GM12878 (cell line): ENCODE results near the gene PTPN20. TPM values are rescaled to one million over a fixed set of nuclear protein-coding genes. Genes with fewer than 3 reads are reported as not detected.

Experiments
- ATAC-seq: fragments of 200-7000 bp; cut with Tn5 transposase; 3 replicates; pipeline ENCODE4 v1.9.1; 2020; ENCODE audit warnings: mild to moderate bottlenecking, moderate library complexity
- BruUV-seq: library from RNA; stranded (reverse); fragments of 400-500 nt; replicated peaks from 2 replicates; lab custom pipeline; 2021; lab: Mats Ljungman, UMichigan
- CTCF ChIA-PET: fragments of 300-600 bp; sonication (Branson Sonifier 250); formaldehyde crosslinking; extraction: SDS; loops from one replicate; lab custom pipeline; 2021; ENCODE audit warnings: inconsistent platforms; lab: Yijun Ruan, JAX
- POLR2A ChIA-PET: fragments of 350-600 bp; formaldehyde crosslinking; extraction: SDS; loops from one replicate; lab custom pipeline; 2021; ENCODE audit warnings: inconsistent platforms; lab: Charles Lee
- RAD21 ChIA-PET: fragments of 300-600 bp; sonication (Branson Sonifier 250); formaldehyde crosslinking; loops from one replicate; lab custom pipeline; 2023; ENCODE audit warnings: antibody characterized with exemption; ENCODE audit not compliant: unreplicated experiment; lab: Charles Lee
- SMC1A ChIA-PET: fragments of 300-600 bp; sonication (Branson Sonifier 250); formaldehyde crosslinking; loops from one replicate; lab custom pipeline; 2023; ENCODE audit not compliant: unreplicated experiment, uncharacterized antibody; lab: Charles Lee
- DNase-seq: peaks from one replicate; pipeline ENCODE4 v3.0.0-alpha.2; 2011; ENCODE audit warnings: low read depth, low spot score
- FAIRE-seq: peaks from 3 replicates; lab custom pipeline; 2011; peaks lifted over from hg19 to GRCh38; lab: Jason Lieb, UNC
- H2AFZ ChIP-seq: 2 replicates; pipeline ENCODE4 v1.6.0; 2011; ENCODE audit warnings: low read depth, low read length, control low read depth; ENCODE audit not compliant: control insufficient read depth
- H3K27ac ChIP-seq: 2 replicates; pipeline ENCODE4 v1.5.1; 2011; ENCODE audit warnings: control low read depth; ENCODE audit not compliant: control insufficient read depth, insufficient read depth
- H3K27me3 ChIP-seq, 2 experiments: replicated peaks in 1 of 2; 2 replicates each; pipeline versions ENCODE4 v1.6.0 to v1.6.1; 2011; ENCODE audit warnings: low read length in 1 of 2; ENCODE audit not compliant: control insufficient read depth in 2 of 2, insufficient read depth in 2 of 2
- H3K36me3 ChIP-seq, 2 experiments: 2 replicates each; pipeline ENCODE4 v1.5.1; 2011; ENCODE audit warnings: low read length in 1 of 2; ENCODE audit not compliant: control insufficient read depth in 2 of 2, insufficient read depth in 2 of 2
- H3K4me1 ChIP-seq: 2 replicates; pipeline ENCODE4 v1.6.1; 2011; ENCODE audit warnings: mild to moderate bottlenecking, low read length, moderate library complexity, mixed read lengths; ENCODE audit not compliant: control insufficient read depth, insufficient read depth
- H3K4me2 ChIP-seq: 2 replicates; pipeline ENCODE4 v1.6.0; 2011; ENCODE audit warnings: control low read depth; ENCODE audit not compliant: control insufficient read depth, insufficient read depth
- H3K4me3 ChIP-seq: fragments of 200-600 bp; sonication (generic); 2 replicates; pipeline ENCODE4 v1.5.1; 2016
- H3K79me2 ChIP-seq: 2 replicates; pipeline ENCODE4 v1.6.0; 2011; ENCODE audit warnings: low read length; ENCODE audit not compliant: control insufficient read depth, insufficient read depth
- H3K9ac ChIP-seq: 2 replicates; pipeline ENCODE4 v1.8.0; 2011; ENCODE audit warnings: low read length, control low read depth, mixed read lengths; ENCODE audit not compliant: control insufficient read depth, insufficient read depth
- H3K9me3 ChIP-seq: replicated peaks from 3 replicates; pipeline ENCODE4 v1.5.1; 2011; ENCODE audit warnings: mild to moderate bottlenecking, low read length; ENCODE audit not compliant: control insufficient read depth, insufficient read depth
- H4K20me1 ChIP-seq: 2 replicates; pipeline ENCODE4 v1.6.0; 2011; ENCODE audit not compliant: control insufficient read depth, insufficient read depth
- BCLAF1 ChIP-seq: fragments of 450-650 bp; IDR thresholded peaks from 2 replicates; pipeline ENCODE4 v1.6.1; 2017; ENCODE audit warnings: antibody characterized with exemption, mild to moderate bottlenecking, moderate library complexity
- CBFB ChIP-seq: IDR thresholded peaks from 2 replicates; pipeline ENCODE4 v1.6.1; 2016; ENCODE audit warnings: antibody characterized with exemption, low read depth
- CEBPB ChIP-seq, 2 experiments: fragments of 150-350 bp in 1 of 2; IDR thresholded peaks; 2 replicates each; pipeline ENCODE4 v1.6.1; 2012 to 2014; ENCODE audit warnings: low read depth in 2 of 2, low read length in 2 of 2, borderline replicate concordance in 1 of 2, inconsistent platforms in 1 of 2
- CHD4 ChIP-seq: fragments of 200-600 bp; sonication (generic); IDR thresholded peaks from 2 replicates; pipeline ENCODE4 v1.6.1; 2016; ENCODE audit warnings: mild to moderate bottlenecking
- ELK1 ChIP-seq: IDR thresholded peaks from 2 replicates; pipeline ENCODE4 v1.6.1; 2012; ENCODE audit warnings: low read depth, low read length, improper control_type of control experiment
- ESRRA ChIP-seq: IDR thresholded peaks from 2 replicates; pipeline ENCODE4 v1.6.1; 2012; ENCODE audit warnings: mild to moderate bottlenecking, low read length, improper control_type of control experiment
- HDAC6 ChIP-seq: fragments of 200-600 bp; sonication (generic); IDR thresholded peaks from one replicate; pipeline ENCODE4 v1.8.0; 2017; ENCODE audit warnings: antibody characterized with exemption; ENCODE audit not compliant: unreplicated experiment
- LARP7 ChIP-seq: fragments of 450-650 bp; IDR thresholded peaks from 2 replicates; pipeline ENCODE4 v1.6.1; 2017; ENCODE audit warnings: mild to moderate bottlenecking
- RBBP5 ChIP-seq: fragments of 200-600 bp; sonication (generic); conservative IDR thresholded peaks from 2 replicates; pipeline ENCODE4 v1.6.1; 2016
- SREBF1 ChIP-seq: IDR thresholded peaks from 2 replicates; pipeline ENCODE4 v1.6.1; 2012; ENCODE audit warnings: mild to moderate bottlenecking, low read length
- SUPT20H ChIP-seq: IDR thresholded peaks from 2 replicates; pipeline ENCODE4 v1.6.1; 2011; ENCODE audit warnings: low read depth, mild to moderate bottlenecking, low read length, moderate library complexity, borderline replicate concordance; ENCODE audit not compliant: control insufficient read depth
- SUZ12 ChIP-seq: fragments of 200-600 bp; sonication (generic); IDR thresholded peaks from one replicate; pipeline ENCODE4 v1.6.1; 2018; ENCODE audit warnings: antibody characterized with exemption, mild to moderate bottlenecking; ENCODE audit not compliant: unreplicated experiment
- ZBTB33 ChIP-seq: fragments of 450-650 bp; IDR thresholded peaks from 2 replicates; pipeline ENCODE4 v1.6.1; 2017; ENCODE audit warnings: mild to moderate bottlenecking
- ZNF687 ChIP-seq: fragments of 450-650 bp; IDR thresholded peaks from 2 replicates; pipeline ENCODE4 v1.6.1; 2017; ENCODE audit warnings: mild to moderate bottlenecking, moderate library complexity
- WGBS: methylation state at CpG from one replicate; pipeline ENCODE4 v1.1.6; 2016; ENCODE audit warnings: low lambda C conversion rate; ENCODE audit not compliant: insufficient replicate concordance, insufficient coverage; ENCODE audit errors: missing lambda C conversion rate; 5-methylcytosine and 5-hydroxymethylcytosine counted together
- in situ Hi-C: fragments of 300-500 bp; cut with MboI; formaldehyde crosslinking; loops from 9 replicates; pipeline ENCODE4 v1.14.3; 2018; ENCODE audit warnings: mixed read lengths
- intact Hi-C: fragments of 100-400 bp; cut with micrococcal nuclease; formaldehyde crosslinking; loops from one replicate; pipeline ENCODE4 v1.14.2; 2022; ENCODE audit not compliant: unreplicated experiment
- polyA plus RNA-seq, 11 experiments: library from polyadenylated mRNA; depleted of rRNA in 4 of 11; unstranded in 6 of 11; stranded (reverse) in 5 of 11; fragments of >200 nt; fragmentation: Nextera tagmentation in 4 of 11; fragmentation: Illumina TruSeq in 1 of 11; extraction: Ambion mirVana in 4 of 11; extraction: Trizol in 1 of 11; gene quantifications; 1 replicate in 1 of 11; 2 replicates in 10 of 11; pipeline versions ENCODE4 v1.2.1 to v1.2.3, GENCODE V29; 2011 to 2016; ENCODE audit warnings: inconsistent platforms in 2 of 11, missing spikeins in 2 of 11, low read depth in 1 of 11
- total RNA-seq, 4 experiments: library from RNA; depleted of rRNA in 3 of 4; stranded (reverse); fragments of >200 nt in 3 of 4; fragmentation: Illumina TruSeq in 1 of 4; extraction: Trizol in 1 of 4; gene quantifications; 2 replicates each; pipeline versions ENCODE4 v1.2.1 to v1.2.3, GENCODE V29; 2013 to 2021

PTPN20 gene
- total and polyA plus RNA-seq, 10 of the 15 experiments (the other 5 are each of a cell fraction or from before 2014, with no cell fraction given): 0.04 to 3.4 (median 0.10) TPM; not detected in 4

GRCh38 chr10:47035819-47036337 is 124.7 kb downstream of the PTPN20 start:
- Histone ChIP-seq H3K27ac (no peak overlapping the region), H3K4me3 (no peak overlapping the region), H3K36me3 (no peaks in the 10 kb centered on the region), H3K4me1 (no peaks in the 10 kb centered on the region), H3K9ac (no peak overlapping the region), H2AFZ (no peak overlapping the region), H3K79me2 (no peaks in the 10 kb centered on the region), H3K9me3 (no peaks in the 10 kb centered on the region), H3K4me2 (no peak overlapping the region), H3K27me3 (peaks cover 0 to 3% of the 10 kb centered on the region in 2 experiments; a peak in 2 of 4 replicates), H4K20me1 (no peaks in the 10 kb centered on the region)
- ChIA-PET CTCF (no interaction called here), SMC1A (no interaction called here), RAD21 (no interaction called here), POLR2A (no interaction called here)
- DNase-seq (no peak), ATAC-seq (no peak), FAIRE-seq (no peak)
- TF ChIP-seq CBFB: no peak
- TF ChIP-seq BCLAF1: no peak
- TF ChIP-seq ESRRA: no peak
- no peak for TF ChIP-seq LARP7
- no peak for TF ChIP-seq ZBTB33
- no peak for TF ChIP-seq RBBP5
- no peak for TF ChIP-seq HDAC6
- no peak for TF ChIP-seq CEBPB (IDR thresholded peaks at IDR 0.05; ENCODE audit: borderline replicate concordance in 1 of 2, low read depth in 2 of 2, low read length in 2 of 2)
- no peak for TF ChIP-seq ZNF687
- no peak for TF ChIP-seq SUZ12
- TF ChIP-seq ELK1: no peak
- TF ChIP-seq CHD4: no peak
- no peak for TF ChIP-seq SREBF1
- TF ChIP-seq SUPT20H: no peak
- BruUV-seq: no TSS peak
- intact Hi-C loops (no loop called here), in situ Hi-C loops (no loop called here)
- WGBS: 25% methylated on average over 4 of the region's 4 CpGs
